Sigmoid colon (tissue), 7 donors: ENCODE results near the gene UBE3B. TPM values are rescaled to one million over a fixed set of nuclear protein-coding genes. Genes with fewer than 3 reads are reported as not detected.

Source experiments
- DNase-seq: peaks from one replicate; pipeline ENCODE4 v3.0.0-alpha.2; 2019
- H3K27ac ChIP-seq, 4 donors: fragments of 200-600 bp; sonication (generic); one replicate each; pipeline ENCODE4 v1.5.1; 2016 to 2019; ENCODE audit warnings: mild to moderate bottlenecking in 1 of 4
- H3K27me3 ChIP-seq, 3 donors: fragments of 200-600 bp; sonication (generic); one replicate each; pipeline ENCODE4 v1.5.1; 2019; ENCODE audit warnings: mild to moderate bottlenecking in 1 of 3
- H3K36me3 ChIP-seq, 4 donors: fragments of 200-600 bp; sonication (generic); one replicate each; pipeline ENCODE4 v1.5.1; 2016 to 2019
- H3K4me1 ChIP-seq, 4 donors: fragments of 200-600 bp; sonication (generic); one replicate each; pipeline ENCODE4 v1.5.1; 2017 to 2019
- H3K4me3 ChIP-seq, 4 donors: fragments of 200-600 bp; sonication (generic); one replicate each; pipeline ENCODE4 v1.5.1; 2017 to 2019; ENCODE audit warnings: mild to moderate bottlenecking in 2 of 4, moderate library complexity in 1 of 4
- H3K9me3 ChIP-seq, 4 donors: fragments of 200-600 bp in 3 of 4; sonication (generic) in 3 of 4; one replicate each; pipeline versions ENCODE4 v1.5.1 to v1.6.1; 2013 to 2019
- EP300 ChIP-seq, 4 donors: sonication (generic); formaldehyde crosslinking; IDR thresholded peaks; one replicate each; pipeline ENCODE4 v1.6.1; 2017; ENCODE audit warnings: antibody characterized with exemption in 4 of 4
- POLR2A ChIP-seq, 2 donors: fragments of 450-650 bp; IDR thresholded peaks; one replicate each; pipeline ENCODE4 v1.6.1; 2016; ENCODE audit warnings: antibody characterized with exemption in 2 of 2, mild to moderate bottlenecking in 2 of 2, moderate library complexity in 2 of 2
- POLR2AphosphoS5 ChIP-seq, 4 donors: sonication (generic); formaldehyde crosslinking; IDR thresholded peaks; one replicate each; pipeline ENCODE4 v1.6.1; 2017; ENCODE audit warnings: antibody characterized with exemption in 4 of 4
- WGBS, 2 donors: extraction: QIAGEN DNeasy Blood & Tissue Kit; methylation state at CpG; one replicate each; pipeline ENCODE4 v1.1.7; 2013; 5-methylcytosine and 5-hydroxymethylcytosine counted together
- intact Hi-C: fragments of 100-400 bp; cut with DNase I; formaldehyde crosslinking; loops from one replicate; pipeline ENCODE4 v1.15.1; 2023
- polyA plus RNA-seq, 3 donors: library from polyadenylated mRNA; stranded (reverse); fragments of 200-250 nt; gene quantifications; one replicate each; pipeline ENCODE4 v1.2.3, GENCODE V29; 2013
- total RNA-seq, 4 donors: library from RNA; depleted of rRNA; stranded (reverse); fragments of >200 nt; gene quantifications; one replicate each; pipeline ENCODE4 v1.1.0, GENCODE V29; 2016
- TF ChIP-seq, protein P1 (sequence below), 4 experiments: fragments of 450-650 bp in 3 of 4; fragments of 200-600 bp in 1 of 4; IDR thresholded peaks; one replicate each; pipeline ENCODE4 v1.5.1; 2016 to 2019; ENCODE audit warnings: antibody characterized with exemption in 4 of 4, mild to moderate bottlenecking in 3 of 4, moderate library complexity in 2 of 4
- donor health status: healthy with polysubstance abuse.
- donor health status: Bipolar disorder and iron deficiency.
- donor health status: healthy.

UBE3B gene
- total and polyA plus RNA-seq, 7 donors: 15.3 to 67.7 (median 48.4) TPM

DNA sequence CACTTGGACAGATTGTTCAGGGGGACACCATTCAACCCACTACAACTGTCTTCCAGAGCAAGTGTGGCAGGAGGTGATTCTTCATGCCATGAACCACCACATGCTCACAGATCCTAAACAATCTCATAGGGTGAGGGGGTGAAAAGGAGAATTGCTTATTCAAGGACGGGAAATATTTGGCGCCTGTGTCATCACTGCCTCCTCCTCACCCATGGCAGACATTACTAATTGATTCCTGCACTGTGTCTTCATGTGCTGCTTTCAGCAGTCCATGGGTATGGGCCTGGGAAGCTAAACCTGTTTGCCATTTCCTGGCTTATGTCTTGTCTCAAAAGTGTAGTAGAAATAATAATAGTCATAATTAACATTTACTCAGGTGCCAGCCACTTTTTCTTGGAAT lies 64.6 kb downstream of the UBE3B start:
- H3K36me3 ChIP-seq: peaks cover 0 to 11% (median under 1%) of the 10 kb centered on the region in 4 donors
- TF ChIP-seq POLR2AphosphoS5 (IDR thresholded peaks at IDR 0.05) (no peak), POLR2A (IDR thresholded peaks at IDR 0.05) (no peak), EP300 (IDR thresholded peaks at IDR 0.05) (no peak)
- TF ChIP-seq, protein P1, sequence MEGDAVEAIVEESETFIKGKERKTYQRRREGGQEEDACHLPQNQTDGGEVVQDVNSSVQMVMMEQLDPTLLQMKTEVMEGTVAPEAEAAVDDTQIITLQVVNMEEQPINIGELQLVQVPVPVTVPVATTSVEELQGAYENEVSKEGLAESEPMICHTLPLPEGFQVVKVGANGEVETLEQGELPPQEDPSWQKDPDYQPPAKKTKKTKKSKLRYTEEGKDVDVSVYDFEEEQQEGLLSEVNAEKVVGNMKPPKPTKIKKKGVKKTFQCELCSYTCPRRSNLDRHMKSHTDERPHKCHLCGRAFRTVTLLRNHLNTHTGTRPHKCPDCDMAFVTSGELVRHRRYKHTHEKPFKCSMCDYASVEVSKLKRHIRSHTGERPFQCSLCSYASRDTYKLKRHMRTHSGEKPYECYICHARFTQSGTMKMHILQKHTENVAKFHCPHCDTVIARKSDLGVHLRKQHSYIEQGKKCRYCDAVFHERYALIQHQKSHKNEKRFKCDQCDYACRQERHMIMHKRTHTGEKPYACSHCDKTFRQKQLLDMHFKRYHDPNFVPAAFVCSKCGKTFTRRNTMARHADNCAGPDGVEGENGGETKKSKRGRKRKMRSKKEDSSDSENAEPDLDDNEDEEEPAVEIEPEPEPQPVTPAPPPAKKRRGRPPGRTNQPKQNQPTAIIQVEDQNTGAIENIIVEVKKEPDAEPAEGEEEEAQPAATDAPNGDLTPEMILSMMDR (IDR thresholded peaks at IDR 0.05): no peak
- DNase-seq: no peak
- H3K9me3 ChIP-seq: no peaks in the 10 kb centered on the region
- no peak overlapping the region for H3K4me3 ChIP-seq
- peaks cover 0 to 4% (median under 1%) of the 10 kb centered on the region in 3 donors for H3K27me3 ChIP-seq
- no peak overlapping the region for H3K27ac ChIP-seq
- WGBS, 2 donors: 84 to 87% methylated on average over 2 of the region's 2 CpGs
- intact Hi-C loops: no loop called here
- H3K4me1 ChIP-seq: no peaks in the 10 kb centered on the region

DNA sequence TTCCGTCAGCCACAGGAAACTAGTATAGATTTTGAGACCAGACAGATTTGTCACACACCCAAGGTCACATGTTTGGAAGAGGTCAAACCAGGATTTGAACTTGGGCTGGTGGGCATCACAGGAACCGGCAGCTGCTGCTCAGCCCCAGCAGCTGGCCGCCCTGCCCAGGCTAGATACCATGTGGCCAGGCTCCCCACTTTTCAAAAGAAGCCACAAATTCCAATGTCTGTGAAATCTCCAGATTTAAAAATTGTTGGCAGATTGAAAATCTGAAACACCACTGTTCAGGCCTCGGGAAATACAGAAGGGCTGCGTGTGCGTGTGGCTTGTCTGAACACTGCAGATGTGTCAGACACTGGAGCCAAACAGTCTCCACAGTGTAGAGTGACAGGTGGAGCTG lies 65.4 kb downstream of the UBE3B start:
- H3K4me3 ChIP-seq: no peak overlapping the region
- no peak overlapping the region for H3K27ac ChIP-seq
- no peaks in the 10 kb centered on the region for H3K4me1 ChIP-seq
- TF ChIP-seq POLR2A (IDR thresholded peaks at IDR 0.05): no peak
- TF ChIP-seq POLR2AphosphoS5 (IDR thresholded peaks at IDR 0.05): no peak
- TF ChIP-seq, protein P1 (IDR thresholded peaks at IDR 0.05): no peak
- TF ChIP-seq EP300 (IDR thresholded peaks at IDR 0.05): no peak
- H3K36me3 ChIP-seq: peaks cover 0 to 6% (median 0%) of the 10 kb centered on the region in 4 donors
- 90 to 92% methylated on average over 6 of the region's 6 CpGs for WGBS, 2 donors
- intact Hi-C loops: no loop called here
- no peak for DNase-seq
- no peaks in the 10 kb centered on the region for H3K9me3 ChIP-seq
- peaks cover 0 to 13% (median 6%) of the 10 kb centered on the region in 3 donors for H3K27me3 ChIP-seq

DNA sequence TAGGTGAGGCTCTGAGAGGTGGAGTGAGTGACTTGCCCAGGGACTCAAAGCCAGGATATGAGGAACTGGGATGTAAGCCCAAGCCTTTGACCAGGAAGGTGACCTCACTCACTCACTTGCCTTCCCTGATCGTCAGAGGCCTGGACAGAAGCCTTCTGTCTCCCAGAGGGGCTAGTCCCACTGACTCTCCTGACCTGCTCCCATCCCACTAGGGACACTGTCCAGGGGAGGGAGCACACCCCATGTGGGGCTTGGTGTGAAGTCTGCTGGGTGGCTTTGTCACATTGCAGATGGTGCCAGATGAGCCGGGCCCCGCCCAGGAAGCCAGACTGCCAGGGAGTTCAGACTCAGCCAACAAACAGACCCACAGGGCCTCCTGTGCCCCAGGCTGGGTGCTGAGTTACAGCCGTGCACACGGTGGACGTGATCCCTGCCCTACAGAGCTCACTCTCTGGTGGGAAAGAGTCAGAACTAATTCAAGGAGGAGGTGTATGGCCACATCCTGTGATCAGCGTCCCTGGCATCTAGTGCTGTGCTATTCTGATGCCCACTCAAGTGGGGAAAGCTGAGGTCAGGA lies 67.6 kb downstream of the UBE3B start:
- Histone ChIP-seq H3K9me3 (no peaks in the 10 kb centered on the region), H3K27ac (no peak overlapping the region), H3K27me3 (peaks cover 0 to 35% (median 15%) of the 10 kb centered on the region in 3 donors), H3K36me3 (peaks cover 0 to under 1% (median 0%) of the 10 kb centered on the region in 4 donors), H3K4me3 (no peak overlapping the region), H3K4me1 (no peaks in the 10 kb centered on the region)
- no peak for DNase-seq
- 35 to 58% methylated on average over 7 of the region's 7 CpGs for WGBS, 2 donors
- intact Hi-C loops: no loop called here
- TF ChIP-seq POLR2A (IDR thresholded peaks at IDR 0.05): no peak

DNA sequence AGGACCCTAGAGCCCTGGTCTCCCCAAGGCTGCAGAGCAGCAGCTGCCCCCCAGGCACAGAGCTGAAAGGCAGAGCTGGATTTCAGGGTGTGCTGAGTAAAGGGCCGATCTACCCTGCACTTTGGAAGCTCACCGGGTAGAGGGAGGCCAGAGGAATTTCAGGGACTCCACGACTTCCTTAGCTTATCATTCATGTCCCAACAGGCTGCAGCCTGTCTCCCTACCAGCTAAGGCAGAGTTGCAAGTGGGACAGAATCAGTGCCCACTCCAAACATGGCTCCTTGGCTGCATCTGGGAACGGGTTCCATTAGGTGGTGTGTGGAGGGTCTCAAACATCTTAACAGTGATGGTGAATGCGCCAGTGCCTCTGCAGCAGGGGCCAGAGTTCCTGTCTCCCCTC lies 68.4 kb downstream of the UBE3B start:
- intact Hi-C loops: no loop called here
- 70 to 75% methylated on average over 5 of the region's 5 CpGs for WGBS, 2 donors

DNA sequence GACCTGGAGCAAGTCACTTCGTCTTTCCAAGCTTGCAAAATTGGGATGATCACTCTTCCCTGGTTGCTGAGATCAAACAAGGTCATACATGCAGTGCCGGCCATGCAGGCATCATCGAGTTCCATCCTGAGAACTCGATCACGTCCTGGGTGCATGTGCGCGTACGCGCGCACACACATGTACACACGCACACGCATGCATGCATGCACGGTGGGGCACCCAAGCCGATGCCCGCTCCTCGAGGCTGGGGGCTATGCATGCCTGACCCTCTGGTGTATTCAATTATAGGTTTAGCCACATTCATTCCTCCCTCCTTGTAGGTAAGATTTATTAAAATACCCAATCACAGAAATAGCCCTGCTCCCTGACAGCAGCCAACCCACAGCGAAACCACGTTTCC lies 69.9 kb downstream of the UBE3B start:
- peaks cover 0 to 55% (median 33%) of the 10 kb centered on the region in 3 donors for H3K27me3 ChIP-seq
- intact Hi-C loops: no loop called here
- 90 to 92% methylated on average over 18 of the region's 18 CpGs for WGBS, 2 donors

More for the DNA sequence above, 68.4 kb downstream of the UBE3B start:
- no peaks in the 10 kb centered on the region for H3K36me3 ChIP-seq
- peaks cover 0 to 41% (median 23%) of the 10 kb centered on the region in 3 donors for H3K27me3 ChIP-seq
- H3K9me3 ChIP-seq: no peaks in the 10 kb centered on the region
- no peak overlapping the region for H3K4me3 ChIP-seq
- no peak overlapping the region for H3K27ac ChIP-seq
- H3K4me1 ChIP-seq: no peaks in the 10 kb centered on the region
- no peak for DNase-seq
- TF ChIP-seq POLR2AphosphoS5 (IDR thresholded peaks at IDR 0.05): no peak
- TF ChIP-seq, protein P1 (IDR thresholded peaks at IDR 0.05): no peak
- TF ChIP-seq EP300 (IDR thresholded peaks at IDR 0.05): no peak
- TF ChIP-seq POLR2A (IDR thresholded peaks at IDR 0.05): no peak

More for the DNA sequence above, 69.9 kb downstream of the UBE3B start:
- TF ChIP-seq, protein P1 (IDR thresholded peaks at IDR 0.05): no peak
- no peak for TF ChIP-seq POLR2A (IDR thresholded peaks at IDR 0.05)
- no peak for TF ChIP-seq EP300 (IDR thresholded peaks at IDR 0.05)
- no peak for TF ChIP-seq POLR2AphosphoS5 (IDR thresholded peaks at IDR 0.05)
- Histone ChIP-seq H3K27ac (no peak overlapping the region), H3K36me3 (no peaks in the 10 kb centered on the region), H3K4me1 (no peaks in the 10 kb centered on the region), H3K9me3 (no peaks in the 10 kb centered on the region), H3K4me3 (no peak overlapping the region)
- no peak for DNase-seq
